ENCODE measurements around the gene DLG5. TPM values are rescaled to one million over a fixed set of nuclear protein-coding genes. Genes with fewer than 3 reads are reported as not detected.

Gene DLG5
- polyA plus RNA-seq, 1 of the 3 experiments (the other 2 are of a cell fraction), result 31.3 TPM

DNA sequence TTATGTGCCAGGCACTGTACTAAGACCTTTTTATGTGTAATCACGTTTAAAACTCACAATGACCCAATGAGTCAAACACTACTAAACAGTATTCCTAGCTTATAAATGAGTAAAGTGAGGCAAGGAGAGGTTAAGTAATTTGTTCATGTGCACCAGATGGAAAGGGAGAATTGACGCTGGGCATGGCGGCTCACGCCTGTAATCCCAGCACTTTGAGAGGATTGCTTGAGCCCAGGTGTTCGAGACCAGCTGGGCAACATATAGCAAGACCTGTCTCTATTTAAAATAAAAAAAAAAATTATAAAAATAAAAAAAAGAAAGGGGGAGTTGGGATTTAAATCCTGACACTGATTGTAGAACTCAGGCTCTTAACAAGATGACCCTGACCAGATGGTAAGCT, 46.7 kb upstream of the DLG5 start:
- H3K27me3 ChIP-seq (ENCODE audit: insufficient read depth), result no peaks in the 10 kb centered on the region
- 92% methylated on average over 5 of the region's 5 CpGs for WGBS (ENCODE audit: low lambda C conversion rate)
- H4K20me1 ChIP-seq (ENCODE audit: insufficient read depth), result no peaks in the 10 kb centered on the region
- no peak overlapping the region for H3K27ac ChIP-seq (ENCODE audit: low read depth in 2 of 2, low read length in 1 of 2)
- peaks cover 10 to 16% of the 10 kb centered on the region in 2 experiments; a peak in 3 of 4 replicates for H3K4me1 ChIP-seq (ENCODE audit: control insufficient read depth in 1 of 2, insufficient read depth in 2 of 2, low read depth in 1 of 2, low read length in 1 of 2)
- H3F3A ChIP-seq (replicated peaks; ENCODE audit: insufficient read depth), result peaks cover 19% of the 10 kb centered on the region
- no peak for DNase-seq
- no peak overlapping the region for H3K9ac ChIP-seq
- POLR2A ChIA-PET, result no interaction called here
- no peak overlapping the region for H2AFZ ChIP-seq (ENCODE audit: low read depth)
- no peaks in the 10 kb centered on the region for H3K9me2 ChIP-seq
- no peaks in the 10 kb centered on the region for H3K9me3 ChIP-seq
- no peak overlapping the region for H3K4me2 ChIP-seq
- H3K4me3 ChIP-seq (ENCODE audit: low read depth in 2 of 2, low read length in 1 of 2), result no peak overlapping the region
- H3K36me3 ChIP-seq (replicated peaks in 1 of 2; ENCODE audit: control insufficient read depth in 1 of 2, insufficient read depth in 2 of 2, low read length in 1 of 2), result peaks cover 21 to 27% of the 10 kb centered on the region in 2 experiments
- H3K79me2 ChIP-seq (ENCODE audit: insufficient read depth), result no peaks in the 10 kb centered on the region
- CTCF ChIA-PET, result interaction anchor here (0.8 to 2.7 kb wide), 4 partner anchors 10 to 126 kb away, joined by 3 to 11 read pairs (median 4); no protein-coding TSS in a partner anchor
- no peak for TF ChIP-seq RFX5 (IDR thresholded peaks at IDR 0.05; ENCODE audit: low read length)
- TF ChIP-seq EZH2phosphoT487 (IDR thresholded peaks at IDR 0.05; ENCODE audit: borderline replicate concordance, low read depth), result no peak
- TF ChIP-seq, protein P1, sequence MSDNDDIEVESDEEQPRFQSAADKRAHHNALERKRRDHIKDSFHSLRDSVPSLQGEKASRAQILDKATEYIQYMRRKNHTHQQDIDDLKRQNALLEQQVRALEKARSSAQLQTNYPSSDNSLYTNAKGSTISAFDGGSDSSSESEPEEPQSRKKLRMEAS (IDR thresholded peaks at IDR 0.05; ENCODE audit: low read depth), result no peak
- TF ChIP-seq GATA2 (CRISPR knock-in tag; IDR thresholded peaks at IDR 0.05), result no peak
- TF ChIP-seq MXI1 (IDR thresholded peaks at IDR 0.05; ENCODE audit: low read depth, low read length), result no peak
- no peak for TF ChIP-seq RAD21 (IDR thresholded peaks at IDR 0.05; ENCODE audit: low read length)
- no peak for TF ChIP-seq FOXJ3 (CRISPR knock-in tag; IDR thresholded peaks at IDR 0.05)
- no peak for TF ChIP-seq MEF2A (IDR thresholded peaks at IDR 0.05; ENCODE audit: borderline replicate concordance, low read depth)
- TF ChIP-seq FOSL2 (IDR thresholded peaks at IDR 0.05; ENCODE audit: borderline replicate concordance, low read depth), result no peak
- no peak for TF ChIP-seq SIN3A (IDR thresholded peaks at IDR 0.05; ENCODE audit: borderline replicate concordance, low read depth, low read length)
- no peak for TF ChIP-seq POLR2AphosphoS5 (IDR thresholded peaks at IDR 0.05; ENCODE audit: low read depth, low read length)
- TF ChIP-seq SMC3 (IDR thresholded peaks at IDR 0.05; ENCODE audit: low read depth, low read length), result no peak
- no peak for TF ChIP-seq TEAD4 (IDR thresholded peaks at IDR 0.05; ENCODE audit: borderline replicate concordance, insufficient read depth)
- TF ChIP-seq EP300 (IDR thresholded peaks at IDR 0.05; ENCODE audit: borderline replicate concordance in 1 of 2, low read depth in 1 of 2, low read length in 1 of 2), result no peak
- TF ChIP-seq NFIC (IDR thresholded peaks at IDR 0.05; ENCODE audit: borderline replicate concordance), result no peak
- no peak for TF ChIP-seq TCF12 (IDR thresholded peaks at IDR 0.05)

DNA sequence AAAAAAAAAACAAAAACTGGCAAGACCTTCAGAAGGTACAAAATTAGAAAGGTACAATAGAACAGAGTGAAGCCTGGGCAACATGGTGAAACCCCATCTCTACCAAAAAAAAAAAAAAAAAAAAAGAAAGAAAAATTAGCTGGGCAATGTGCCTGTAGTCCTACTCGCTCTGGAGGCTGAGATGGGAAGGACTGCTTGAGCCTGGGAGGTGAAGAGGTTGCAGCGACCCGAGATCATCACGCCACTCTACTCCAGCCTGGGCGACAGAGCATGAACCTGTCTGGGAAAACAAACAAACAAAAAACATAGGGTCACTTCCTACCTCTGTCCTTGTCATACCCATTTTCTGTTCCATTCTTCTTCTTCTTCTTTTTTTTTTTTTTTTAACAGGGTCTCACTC, 45.6 kb upstream of the DLG5 start:
- H3F3A ChIP-seq (replicated peaks; ENCODE audit: insufficient read depth), result peaks cover 19% of the 10 kb centered on the region
- H3K4me3 ChIP-seq (ENCODE audit: low read depth in 2 of 2, low read length in 1 of 2), result no peak overlapping the region
- H3K4me1 ChIP-seq (ENCODE audit: control insufficient read depth in 1 of 2, insufficient read depth in 2 of 2, low read depth in 1 of 2, low read length in 1 of 2), result peaks cover 10 to 16% of the 10 kb centered on the region in 2 experiments; a peak in 3 of 4 replicates
- ChIA-PET POLR2A (interaction anchor here (0.6 kb wide), 1 partner anchor 91 kb away, joined by 4 read pairs; no protein-coding TSS in a partner anchor), CTCF (interaction anchor here (1.2 kb wide), 1 partner anchor 125 kb away, joined by 3 read pairs; no protein-coding TSS in a partner anchor)
- no peaks in the 10 kb centered on the region for H3K9me2 ChIP-seq
- H3K9me3 ChIP-seq, result no peaks in the 10 kb centered on the region
- 94% methylated on average over 5 of the region's 5 CpGs for WGBS (ENCODE audit: low lambda C conversion rate)
- H2AFZ ChIP-seq (ENCODE audit: low read depth), result no peak overlapping the region
- H3K27ac ChIP-seq (ENCODE audit: low read depth in 2 of 2, low read length in 1 of 2), result peak overlapping the region in 1 of 2 experiments; percentile 87; a peak in 2 of 4 replicates
- H3K79me2 ChIP-seq (ENCODE audit: insufficient read depth), result no peaks in the 10 kb centered on the region
- H3K4me2 ChIP-seq, result no peak overlapping the region; the same call in 1 of the 2 replicates
- DNase-seq, result no peak
- peaks cover 15 to 16% of the 10 kb centered on the region in 2 experiments for H3K36me3 ChIP-seq (replicated peaks in 1 of 2; ENCODE audit: control insufficient read depth in 1 of 2, insufficient read depth in 2 of 2, low read length in 1 of 2)
- H3K9ac ChIP-seq, result no peak overlapping the region
- no peaks in the 10 kb centered on the region for H4K20me1 ChIP-seq (ENCODE audit: insufficient read depth)
- no peaks in the 10 kb centered on the region for H3K27me3 ChIP-seq (ENCODE audit: insufficient read depth)
- no peak for TF ChIP-seq SMC3 (IDR thresholded peaks at IDR 0.05; ENCODE audit: low read depth, low read length)
- TF ChIP-seq TCF12 (IDR thresholded peaks at IDR 0.05), result no peak
- no peak for TF ChIP-seq FOXM1 (IDR thresholded peaks at IDR 0.05; ENCODE audit: low read depth)
- TF ChIP-seq, protein P2, sequence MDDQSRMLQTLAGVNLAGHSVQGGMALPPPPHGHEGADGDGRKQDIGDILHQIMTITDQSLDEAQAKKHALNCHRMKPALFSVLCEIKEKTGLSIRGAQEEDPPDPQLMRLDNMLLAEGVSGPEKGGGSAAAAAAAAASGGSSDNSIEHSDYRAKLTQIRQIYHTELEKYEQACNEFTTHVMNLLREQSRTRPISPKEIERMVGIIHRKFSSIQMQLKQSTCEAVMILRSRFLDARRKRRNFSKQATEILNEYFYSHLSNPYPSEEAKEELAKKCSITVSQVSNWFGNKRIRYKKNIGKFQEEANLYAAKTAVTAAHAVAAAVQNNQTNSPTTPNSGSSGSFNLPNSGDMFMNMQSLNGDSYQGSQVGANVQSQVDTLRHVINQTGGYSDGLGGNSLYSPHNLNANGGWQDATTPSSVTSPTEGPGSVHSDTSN (IDR thresholded peaks at IDR 0.05), result no peak
- no peak for TF ChIP-seq MEF2A (IDR thresholded peaks at IDR 0.05; ENCODE audit: borderline replicate concordance, low read depth)
- no peak for TF ChIP-seq EZH2phosphoT487 (IDR thresholded peaks at IDR 0.05; ENCODE audit: borderline replicate concordance, low read depth)
- TF ChIP-seq CHD2 (IDR thresholded peaks at IDR 0.05; ENCODE audit: low read length, partially characterized antibody), result no peak
- TF ChIP-seq, protein P3, sequence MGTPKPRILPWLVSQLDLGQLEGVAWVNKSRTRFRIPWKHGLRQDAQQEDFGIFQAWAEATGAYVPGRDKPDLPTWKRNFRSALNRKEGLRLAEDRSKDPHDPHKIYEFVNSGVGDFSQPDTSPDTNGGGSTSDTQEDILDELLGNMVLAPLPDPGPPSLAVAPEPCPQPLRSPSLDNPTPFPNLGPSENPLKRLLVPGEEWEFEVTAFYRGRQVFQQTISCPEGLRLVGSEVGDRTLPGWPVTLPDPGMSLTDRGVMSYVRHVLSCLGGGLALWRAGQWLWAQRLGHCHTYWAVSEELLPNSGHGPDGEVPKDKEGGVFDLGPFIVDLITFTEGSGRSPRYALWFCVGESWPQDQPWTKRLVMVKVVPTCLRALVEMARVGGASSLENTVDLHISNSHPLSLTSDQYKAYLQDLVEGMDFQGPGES (IDR thresholded peaks at IDR 0.05; ENCODE audit: low read depth, low read length), result no peak
- TF ChIP-seq TAF1 (IDR thresholded peaks at IDR 0.05; ENCODE audit: borderline replicate concordance, low read depth, low read length), result no peak
- TF ChIP-seq MXI1 (IDR thresholded peaks at IDR 0.05; ENCODE audit: low read depth, low read length), result no peak
- no peak for TF ChIP-seq YY1 (IDR thresholded peaks at IDR 0.05; ENCODE audit: low read depth)
- no peak for TF ChIP-seq RFX5 (IDR thresholded peaks at IDR 0.05; ENCODE audit: low read length)
- no peak for TF ChIP-seq GATA2 (CRISPR knock-in tag; IDR thresholded peaks at IDR 0.05)
